GM21737 (cell line): ENCODE data around the gene REV1.

Experiments used
- ATAC-seq: cut with Tn5 transposase; IDR thresholded peaks from one replicate; pipeline ENCODE4 v1.9.1; 2021; ENCODE audit warnings: mild to moderate bottlenecking, moderate library complexity; ENCODE audit not compliant: unreplicated experiment

Gene REV1

DNA sequence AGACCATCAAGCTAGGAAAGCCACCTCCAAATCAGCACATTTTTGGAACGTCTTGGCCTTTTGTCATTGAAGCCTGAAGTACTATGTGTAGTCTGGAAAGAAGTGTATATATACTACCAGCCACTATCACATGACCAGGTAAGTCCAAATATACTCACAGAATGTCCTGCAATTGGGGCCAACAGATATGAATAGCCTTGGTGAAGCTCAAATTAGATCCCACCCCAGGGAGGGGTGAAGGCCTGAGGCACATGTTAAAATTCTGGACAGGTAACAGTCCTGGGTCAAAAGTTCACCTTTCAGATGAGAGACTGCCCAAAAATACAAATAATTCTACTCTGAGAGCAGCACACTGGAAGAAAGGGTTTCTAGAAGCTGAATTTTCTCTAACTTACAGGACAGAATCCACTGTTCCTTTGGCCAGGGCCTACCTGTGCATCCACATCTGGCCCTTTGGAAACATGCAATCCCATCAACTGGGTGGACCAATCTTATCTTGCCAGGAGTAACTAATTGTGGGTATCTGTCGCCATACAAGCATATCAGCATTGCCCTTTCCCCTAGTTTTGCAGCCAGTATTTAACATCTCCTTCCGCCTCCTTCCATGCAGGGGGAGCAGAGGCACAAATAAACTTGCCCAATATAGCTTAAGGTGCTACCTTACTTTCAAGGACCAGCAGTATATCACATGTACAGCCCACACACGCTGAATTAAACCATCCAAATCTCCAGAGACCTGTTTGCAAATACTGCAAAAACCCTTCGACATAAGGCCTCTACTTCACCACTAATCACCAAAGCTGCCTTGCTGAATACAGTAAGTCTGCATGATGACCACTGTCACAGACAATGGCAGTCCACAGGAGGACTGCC lies 84.8 kb downstream of the REV1 start:
- ATAC-seq, result no peak

- ATAC-seq, result no peak
Observed at GRCh38 chr2:99404039-99404796, 85.6 kb downstream of the REV1 start.

- no peak for ATAC-seq
Observed at GRCh38 chr2:99403524-99403923, 86.3 kb downstream of the REV1 start.

GRCh38 chr2:99403084-99403483 lies 86.7 kb downstream of the REV1 start:
- ATAC-seq, result no peak

- no peak for ATAC-seq
Observed at GRCh38 chr2:99401841-99402240, 88.0 kb downstream of the REV1 start.

GRCh38 chr2:99399795-99400194 lies 90.0 kb downstream of the REV1 start:
- no peak for ATAC-seq

GRCh38 chr2:99399063-99399462 lies 90.8 kb downstream of the REV1 start:
- ATAC-seq, result no peak

DNA sequence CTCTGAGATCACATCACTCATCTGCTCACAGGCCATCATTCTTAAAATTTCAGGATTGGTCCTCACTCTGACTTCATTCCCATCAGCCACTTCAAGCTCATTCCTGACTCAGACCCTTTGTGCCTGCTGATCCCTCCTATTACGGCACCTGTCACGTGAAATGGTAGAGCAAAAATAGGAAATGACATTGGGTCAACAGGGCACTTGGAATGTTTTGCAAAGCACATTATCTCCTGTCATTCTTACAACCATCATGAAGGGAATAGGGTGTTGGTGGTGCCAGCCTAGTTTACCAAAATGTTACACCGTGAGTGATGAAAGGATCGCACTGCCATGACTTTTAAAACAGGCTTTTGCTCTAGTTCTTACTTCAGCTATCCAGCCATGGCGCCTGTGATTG lies 91.5 kb downstream of the REV1 start:
- ATAC-seq, result no peak

DNA sequence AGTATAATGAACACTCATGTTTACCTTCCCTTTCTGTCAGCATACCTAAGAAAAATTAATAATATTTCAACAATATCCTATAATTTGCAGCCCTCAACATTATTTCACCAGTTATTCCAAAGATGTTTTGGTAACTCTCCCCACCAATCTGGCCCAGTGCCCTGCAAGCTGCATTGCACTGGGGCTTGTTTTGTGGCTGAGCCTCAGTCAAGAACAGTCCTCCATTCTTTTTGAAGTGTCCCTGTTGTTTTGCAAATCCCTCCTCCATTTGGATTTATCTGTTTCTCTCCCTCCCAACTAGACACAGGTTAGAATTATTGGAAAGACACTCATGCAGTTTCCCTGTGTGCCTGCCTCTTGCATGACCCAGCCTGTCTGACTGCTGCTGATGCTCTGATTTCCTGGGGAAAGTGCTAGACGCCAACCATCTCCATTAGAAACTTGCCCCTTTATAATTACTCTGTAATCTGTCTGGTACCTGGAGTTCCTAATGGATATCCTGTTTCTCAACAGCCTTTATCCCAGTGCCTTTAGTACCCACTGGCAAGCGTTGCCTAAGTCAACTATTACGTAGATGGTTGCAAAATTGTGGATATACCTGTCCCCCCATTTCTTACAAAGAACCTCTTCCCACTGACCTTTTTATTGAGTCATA lies 92.4 kb downstream of the REV1 start:
- no peak for ATAC-seq

DNA sequence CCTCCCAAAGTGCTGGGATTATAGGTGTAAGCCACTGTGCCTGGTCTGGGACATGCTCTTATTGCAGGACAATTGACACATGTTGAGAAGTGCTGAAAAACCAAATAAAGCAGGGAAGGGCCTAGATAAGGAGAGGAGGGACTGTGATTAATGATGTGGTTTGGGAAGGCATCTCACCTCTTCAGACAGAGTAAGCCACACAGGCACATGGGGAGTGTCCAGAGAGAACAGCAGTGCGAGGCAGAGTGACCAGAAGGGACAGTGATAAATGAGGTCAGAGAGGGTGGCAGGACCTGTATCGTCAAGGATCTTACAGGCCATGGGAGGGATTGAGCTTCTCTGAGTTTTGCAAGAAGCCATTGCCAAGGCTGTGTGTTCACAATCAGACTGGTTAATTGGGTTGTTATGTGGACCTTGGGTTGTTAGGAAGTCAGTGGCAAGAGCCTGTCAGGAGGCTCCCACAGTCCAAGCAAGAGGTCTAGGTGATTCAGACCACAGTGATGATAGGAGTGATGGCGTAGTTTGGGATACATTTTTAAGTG lies 94.2 kb downstream of the REV1 start:
- ATAC-seq, result no peak

GRCh38 chr2:99389946-99390345 lies 99.9 kb downstream of the REV1 start:
- ATAC-seq, result no peak

DNA sequence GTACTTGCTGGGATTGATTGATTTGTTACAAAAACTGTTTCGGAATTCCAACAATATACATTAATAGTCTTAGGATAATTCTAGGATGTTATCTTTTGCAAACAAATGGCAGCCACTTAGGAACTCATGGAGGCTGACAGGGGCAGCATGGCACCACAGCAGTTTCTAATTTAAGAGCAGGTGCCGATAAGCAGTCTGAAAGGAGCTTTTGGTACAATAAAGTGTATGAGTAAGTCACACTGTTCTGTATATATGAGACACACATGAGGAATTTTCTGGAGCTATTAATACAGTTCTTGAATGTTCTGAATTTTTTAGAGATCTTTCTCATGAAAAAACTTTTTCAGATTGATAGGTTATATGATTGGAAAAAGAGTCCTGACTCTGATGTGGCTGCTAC lies 100.4 kb downstream of the REV1 start:
- no peak for ATAC-seq

GRCh38 chr2:99388892-99389291 lies 100.9 kb downstream of the REV1 start:
- ATAC-seq, result no peak

GRCh38 chr2:99386011-99386410 lies 103.8 kb downstream of the REV1 start:
- ATAC-seq, result no peak

GRCh38 chr2:99382143-99382542 lies 107.7 kb downstream of the REV1 start:
- no peak for ATAC-seq

DNA sequence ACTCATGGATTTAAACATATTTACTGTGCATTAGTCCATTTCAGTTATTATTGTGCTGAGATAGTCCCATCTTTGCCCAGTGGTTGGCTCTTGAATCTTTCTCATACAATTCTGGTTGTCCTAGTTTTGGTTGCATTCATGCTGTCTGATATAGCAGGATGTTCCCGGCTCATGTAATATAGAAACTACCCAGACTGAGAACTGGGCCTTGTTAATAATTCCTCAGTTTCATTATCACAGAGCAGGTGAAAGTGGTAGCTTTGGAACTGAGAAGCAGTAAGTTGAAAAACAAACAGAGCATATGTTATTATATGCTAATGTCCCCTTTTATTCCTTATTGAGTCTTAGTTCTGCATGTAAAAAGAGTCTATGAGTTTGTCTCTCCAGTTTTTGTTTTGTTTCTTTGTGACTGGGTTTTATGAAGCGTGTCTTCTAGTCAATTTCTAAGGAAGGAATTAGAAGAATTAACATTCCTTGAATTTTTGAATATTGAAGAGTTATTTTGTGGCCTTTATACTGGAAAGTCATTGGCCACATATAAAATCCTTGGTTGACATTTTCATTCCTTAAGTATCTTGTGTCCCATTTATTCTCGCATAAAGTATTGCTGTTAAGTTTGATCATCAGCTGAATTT lies 109.3 kb downstream of the REV1 start:
- no peak for ATAC-seq

- no peak for ATAC-seq
Observed at GRCh38 chr2:99377879-99378278, 111.9 kb downstream of the REV1 start.

GRCh38 chr2:99376254-99376864 lies 113.5 kb downstream of the REV1 start:
- no peak for ATAC-seq

- no peak for ATAC-seq
Observed at GRCh38 chr2:99374747-99375146, 115.1 kb downstream of the REV1 start.

GRCh38 chr2:99373144-99373543 lies 116.7 kb downstream of the REV1 start:
- ATAC-seq, result no peak
